HUES6 (cell line): ENCODE data around the gene ETS1.

Experiments used
- H3K27ac ChIP-seq: 2 replicates; pipeline ENCODE4 v1.7.0; 2013; ENCODE audit warnings: low read depth, mild to moderate bottlenecking, low read length, inconsistent platforms
- H3K27me3 ChIP-seq: 2 replicates; pipeline ENCODE4 v1.6.1; 2013; ENCODE audit warnings: low read length; ENCODE audit not compliant: control insufficient read depth, insufficient read depth
- H3K36me3 ChIP-seq: 2 replicates; pipeline ENCODE4 v1.6.1; 2013; ENCODE audit warnings: low read length; ENCODE audit not compliant: control insufficient read depth, insufficient read depth
- H3K4me1 ChIP-seq: 2 replicates; pipeline ENCODE4 v1.6.1; 2013; ENCODE audit warnings: low read length; ENCODE audit not compliant: control insufficient read depth, insufficient read depth
- H3K4me3 ChIP-seq: 2 replicates; pipeline ENCODE4 v1.5.1; 2013; ENCODE audit warnings: low read depth, low read length
- H3K9ac ChIP-seq: one replicate; pipeline ENCODE4 v1.6.1; 2013; ENCODE audit warnings: mild to moderate bottlenecking, low read length
- H3K9me3 ChIP-seq: 2 replicates; pipeline ENCODE4 v1.6.1; 2013; ENCODE audit warnings: low read depth, low read length; ENCODE audit not compliant: control insufficient read depth, insufficient read depth

ETS1 gene

DNA sequence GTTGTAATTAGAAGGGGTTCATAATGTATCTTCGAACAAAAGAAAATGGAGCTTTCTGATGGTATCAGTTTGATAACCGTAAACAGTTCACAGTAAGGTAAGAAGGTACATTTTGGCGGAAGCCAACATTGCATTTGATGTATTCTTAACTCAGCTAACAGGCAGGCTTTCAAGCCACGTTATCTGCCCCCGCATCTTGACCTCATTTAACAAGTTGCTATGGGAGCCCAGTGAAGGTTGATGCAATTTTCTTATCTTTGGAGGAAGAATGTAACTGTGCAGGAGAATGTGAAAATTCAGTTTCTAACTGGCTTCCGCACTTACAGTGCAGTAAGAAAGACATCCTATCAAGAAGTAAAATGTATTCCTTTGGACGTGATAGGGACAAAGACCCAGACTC, 110.6 kb downstream of the ETS1 start:
- Histone ChIP-seq H3K27ac (no peak overlapping the region), H3K4me1 (peaks cover 17% of the 10 kb centered on the region; the same call in 1 of the 2 replicates)

DNA sequence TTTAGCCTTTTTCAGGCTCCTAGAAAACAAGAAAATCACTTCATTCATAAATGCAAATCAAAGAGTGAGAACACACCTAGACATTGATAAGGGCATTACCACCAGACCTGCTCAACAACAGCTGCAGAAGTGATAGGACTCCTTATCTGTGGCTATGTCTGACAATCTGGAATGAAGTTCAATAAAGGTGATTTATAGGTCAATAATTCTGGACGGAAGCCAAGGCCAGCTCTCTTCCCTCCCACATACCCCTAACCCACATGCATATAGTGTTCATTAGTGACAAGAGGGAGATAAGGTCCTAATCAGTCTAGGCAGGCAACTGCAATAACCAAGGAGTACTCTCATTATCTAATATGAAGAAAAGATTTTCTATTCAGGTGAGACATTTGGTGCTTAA, 111.3 kb downstream of the ETS1 start:
- Histone ChIP-seq H3K4me3 (no peak overlapping the region), H3K9me3 (no peaks in the 10 kb centered on the region), H3K27ac (no peak overlapping the region), H3K36me3 (peaks cover 40% of the 10 kb centered on the region), H3K4me1 (peaks cover 17% of the 10 kb centered on the region; the same call in 1 of the 2 replicates), H3K9ac (no peak overlapping the region), H3K27me3 (no peaks in the 10 kb centered on the region)

More for the DNA sequence above, 110.6 kb downstream of the ETS1 start:
- Histone ChIP-seq H3K27me3 (no peaks in the 10 kb centered on the region), H3K9me3 (no peaks in the 10 kb centered on the region), H3K4me3 (no peak overlapping the region), H3K36me3 (peaks cover 40% of the 10 kb centered on the region), H3K9ac (no peak overlapping the region)

DNA sequence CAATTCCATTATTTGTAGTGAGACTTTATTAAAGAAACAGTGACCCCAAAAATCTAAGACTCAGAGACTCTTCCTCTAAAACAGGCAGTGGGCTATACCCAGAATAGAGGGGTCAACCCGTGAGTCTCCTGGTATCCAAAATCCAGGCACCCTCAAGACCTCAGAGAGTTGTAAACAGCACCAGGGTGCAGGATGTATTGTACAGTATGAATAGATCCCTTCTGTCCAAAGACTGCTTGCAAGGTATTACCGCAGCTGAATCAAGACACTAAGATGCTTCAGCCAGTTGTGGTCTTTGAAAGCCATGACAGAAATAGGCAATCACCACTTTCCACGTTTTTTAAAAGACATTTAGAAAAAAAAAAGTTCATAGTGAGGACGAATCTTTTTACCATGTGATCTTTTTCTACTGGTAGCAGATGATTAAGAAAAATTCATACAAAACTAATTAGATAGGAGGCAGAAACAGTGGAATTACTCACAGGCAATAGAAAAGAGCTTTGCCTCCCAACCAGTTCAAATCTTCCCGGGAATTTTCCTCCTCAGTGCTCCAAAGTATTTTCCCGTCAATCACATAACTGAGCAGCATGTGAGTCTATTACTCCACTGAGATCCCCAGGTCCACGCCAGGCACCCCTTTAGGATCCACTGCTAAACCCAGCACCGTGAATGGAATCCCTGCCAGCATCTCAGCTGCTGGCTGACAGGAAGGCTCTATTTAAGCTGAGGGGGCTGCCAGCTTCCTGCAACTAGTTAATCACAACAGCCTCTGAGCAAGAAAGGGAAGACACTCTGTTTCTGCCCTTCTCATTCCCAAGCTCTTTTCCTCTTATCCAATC, 113.1 kb downstream of the ETS1 start:
- H3K27me3 ChIP-seq, result no peaks in the 10 kb centered on the region
- no peak overlapping the region for H3K4me3 ChIP-seq
- H3K27ac ChIP-seq, result no peak overlapping the region
- peaks cover 23% of the 10 kb centered on the region for H3K36me3 ChIP-seq
- H3K9me3 ChIP-seq, result no peaks in the 10 kb centered on the region
- peaks cover 17% of the 10 kb centered on the region; the same call in 1 of the 2 replicates for H3K4me1 ChIP-seq
- H3K9ac ChIP-seq, result no peak overlapping the region

DNA sequence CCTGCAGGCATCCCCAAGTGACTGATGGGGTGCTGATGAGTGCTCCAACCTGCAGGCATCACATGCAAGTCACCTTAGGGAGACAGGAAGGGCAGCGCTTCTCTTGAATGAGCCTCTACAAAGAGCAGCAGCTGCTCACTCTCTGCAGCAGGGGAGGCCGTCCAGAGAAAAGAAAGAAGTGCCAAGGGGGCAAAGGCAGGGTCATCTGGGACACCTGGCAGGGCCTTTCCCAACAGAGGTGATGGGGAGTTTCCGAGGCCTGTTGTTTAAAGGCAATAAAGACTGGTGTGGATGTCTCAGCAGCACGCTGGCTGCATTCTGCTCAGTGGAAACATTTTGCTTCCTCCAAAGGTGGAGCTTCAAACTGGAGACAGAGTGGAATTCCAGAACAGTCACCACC, 113.7 kb downstream of the ETS1 start:
- Histone ChIP-seq H3K4me3 (no peak overlapping the region), H3K27ac (no peak overlapping the region), H3K4me1 (peaks cover 17% of the 10 kb centered on the region; the same call in 1 of the 2 replicates), H3K36me3 (peaks cover 21% of the 10 kb centered on the region), H3K27me3 (no peaks in the 10 kb centered on the region), H3K9ac (no peak overlapping the region), H3K9me3 (no peaks in the 10 kb centered on the region)

DNA sequence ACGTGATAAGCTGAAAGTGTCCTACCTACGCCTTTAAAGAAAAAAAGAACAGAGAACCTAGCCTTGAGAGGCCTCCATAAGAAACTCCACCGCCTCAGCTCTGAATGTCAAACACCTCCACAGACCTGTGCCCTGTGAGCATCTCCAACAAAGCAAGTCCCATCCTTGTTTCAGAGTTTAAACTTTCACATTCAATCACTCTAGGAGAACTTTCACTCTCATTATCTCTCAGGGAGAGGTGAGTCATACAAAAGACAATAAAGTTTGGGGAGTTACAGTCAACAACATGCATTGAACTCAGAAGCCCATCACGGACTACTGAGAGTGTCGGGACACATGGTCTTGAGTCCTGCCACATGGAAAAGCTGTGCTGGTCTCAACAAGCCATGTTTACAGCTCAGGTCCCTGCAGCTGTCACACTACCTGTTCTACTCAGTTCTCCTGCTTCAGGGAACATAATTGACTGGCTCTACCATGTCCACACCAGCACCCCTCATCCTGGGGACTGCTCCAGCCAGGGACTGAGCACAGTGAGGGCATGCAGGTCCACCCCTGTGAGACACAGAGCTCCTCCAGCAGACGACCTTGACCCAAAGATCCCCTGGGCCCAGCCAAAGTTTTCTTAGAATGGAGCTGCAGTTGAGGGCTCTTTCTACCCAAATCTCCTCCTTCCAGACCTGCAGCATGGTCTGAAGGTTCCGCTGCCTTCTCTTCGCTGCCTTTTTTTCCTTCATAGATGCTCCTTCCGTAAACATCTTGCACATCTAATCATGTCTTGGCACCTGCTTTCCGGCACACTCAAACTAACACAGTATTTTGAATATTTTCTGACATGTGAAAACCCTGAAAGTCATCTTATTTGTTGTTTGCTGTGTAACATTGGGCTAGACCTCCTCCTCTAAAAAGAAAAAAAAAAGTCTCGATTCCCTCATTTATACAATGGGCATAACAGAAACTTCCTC, 114.9 kb downstream of the ETS1 start:
- Histone ChIP-seq H3K36me3 (peaks cover 21% of the 10 kb centered on the region), H3K9me3 (no peaks in the 10 kb centered on the region), H3K4me1 (peaks cover 17% of the 10 kb centered on the region; the same call in 1 of the 2 replicates), H3K9ac (no peak overlapping the region), H3K4me3 (no peak overlapping the region), H3K27ac (no peak overlapping the region), H3K27me3 (no peaks in the 10 kb centered on the region)

DNA sequence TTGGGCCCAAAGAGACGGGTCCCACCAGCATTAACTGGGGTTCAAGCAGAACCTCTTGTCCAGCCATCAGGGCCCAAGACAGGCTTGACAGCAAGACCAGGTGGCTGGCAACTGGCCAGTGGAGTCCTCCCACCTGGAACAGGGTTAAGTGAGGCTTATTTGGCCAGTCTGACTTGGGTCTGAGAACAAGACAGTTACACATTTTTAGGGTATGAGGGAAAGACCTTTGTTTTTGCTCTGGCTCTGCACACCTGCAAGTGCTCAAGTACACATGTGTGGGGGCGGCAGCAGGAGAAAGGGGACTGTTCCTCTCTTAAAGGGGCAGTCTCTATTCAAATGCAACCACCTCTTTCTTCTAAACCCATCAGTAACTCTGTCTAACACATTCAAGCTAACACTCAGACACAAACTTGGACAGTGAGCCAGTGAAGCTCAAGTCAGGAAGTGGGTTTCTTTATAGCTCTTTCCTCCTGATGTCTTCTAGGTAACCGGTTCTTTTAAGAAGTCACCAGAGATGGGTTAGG, 116.2 kb downstream of the ETS1 start:
- H3K4me1 ChIP-seq, result peaks cover 13% of the 10 kb centered on the region; the same call in 1 of the 2 replicates
- no peaks in the 10 kb centered on the region for H3K9me3 ChIP-seq
- H3K4me3 ChIP-seq, result no peak overlapping the region
- no peak overlapping the region for H3K9ac ChIP-seq
- peaks cover 13% of the 10 kb centered on the region for H3K36me3 ChIP-seq
- H3K27ac ChIP-seq, result no peak overlapping the region
- no peaks in the 10 kb centered on the region for H3K27me3 ChIP-seq

DNA sequence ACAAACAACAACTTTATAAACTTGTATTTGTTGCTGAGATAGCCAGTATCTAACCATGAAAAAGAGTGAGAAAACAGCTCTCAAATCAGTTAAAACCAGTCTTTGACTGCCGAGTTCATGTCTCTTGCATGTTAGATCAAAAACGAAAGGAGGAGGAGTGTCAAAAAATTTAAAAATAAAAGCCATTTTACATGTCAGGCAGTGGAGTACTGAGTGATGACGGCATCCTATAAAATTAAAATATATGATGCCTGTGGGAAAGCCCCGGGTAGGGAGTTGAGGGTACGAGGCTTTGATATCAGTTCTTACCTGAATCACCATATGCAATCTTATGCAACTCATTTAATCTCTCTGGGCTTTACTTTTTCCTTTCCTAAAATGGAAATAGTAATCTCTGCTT, 117.3 kb downstream of the ETS1 start:
- no peak overlapping the region for H3K27ac ChIP-seq
- peaks cover 11% of the 10 kb centered on the region for H3K36me3 ChIP-seq
- H3K4me3 ChIP-seq, result no peak overlapping the region
- H3K4me1 ChIP-seq, result peaks cover 12% of the 10 kb centered on the region; the same call in 1 of the 2 replicates
- H3K9me3 ChIP-seq, result no peaks in the 10 kb centered on the region
- H3K27me3 ChIP-seq, result no peaks in the 10 kb centered on the region
- H3K9ac ChIP-seq, result no peak overlapping the region

DNA sequence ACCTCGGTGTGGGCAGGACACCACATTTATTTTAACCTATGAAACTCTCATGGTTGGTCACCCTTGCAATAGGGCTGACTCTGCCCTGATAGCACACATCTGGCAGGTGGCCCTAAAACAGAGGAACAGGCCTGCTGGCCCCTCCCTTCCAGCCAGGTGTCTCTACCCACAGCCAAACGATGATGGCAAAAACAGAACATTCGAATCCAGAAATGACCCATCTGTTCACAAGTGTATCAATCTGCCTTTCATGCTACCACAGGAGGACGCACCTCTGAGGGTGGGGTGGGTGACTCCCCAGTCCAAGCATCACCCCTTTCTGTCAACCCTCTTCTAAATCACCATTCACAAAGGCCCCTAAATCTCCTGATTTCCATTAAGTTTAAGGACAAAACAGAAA, 118.1 kb downstream of the ETS1 start:
- Histone ChIP-seq H3K9ac (no peak overlapping the region), H3K4me3 (no peak overlapping the region), H3K36me3 (peaks cover 11% of the 10 kb centered on the region), H3K27ac (no peak overlapping the region), H3K9me3 (no peaks in the 10 kb centered on the region), H3K27me3 (no peaks in the 10 kb centered on the region), H3K4me1 (peaks cover 7% of the 10 kb centered on the region; the same call in 1 of the 2 replicates)

DNA sequence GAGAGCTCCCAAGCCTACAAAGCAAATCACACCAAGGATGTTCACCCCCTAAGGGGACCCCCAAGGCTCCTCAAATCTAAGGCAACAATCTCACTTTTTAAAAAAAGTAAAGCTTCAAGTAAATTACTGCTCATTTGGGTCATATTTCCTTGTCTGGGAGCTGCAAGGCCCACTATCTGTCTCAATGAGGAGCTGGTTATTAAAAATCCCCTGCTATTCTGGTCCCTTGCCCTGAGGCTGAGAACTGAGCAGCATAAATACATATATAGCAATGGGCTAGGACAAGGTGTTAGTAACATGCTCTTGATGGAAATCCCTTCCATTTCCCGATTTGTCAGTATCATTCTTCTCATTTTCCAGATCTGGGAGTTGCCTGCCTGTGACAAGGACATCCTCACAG, 119.2 kb downstream of the ETS1 start:
- Histone ChIP-seq H3K27ac (no peak overlapping the region), H3K4me1 (peaks cover 13% of the 10 kb centered on the region; the same call in 1 of the 2 replicates), H3K36me3 (peaks cover 13% of the 10 kb centered on the region), H3K9me3 (no peaks in the 10 kb centered on the region), H3K4me3 (no peak overlapping the region), H3K27me3 (no peaks in the 10 kb centered on the region), H3K9ac (no peak overlapping the region)

DNA sequence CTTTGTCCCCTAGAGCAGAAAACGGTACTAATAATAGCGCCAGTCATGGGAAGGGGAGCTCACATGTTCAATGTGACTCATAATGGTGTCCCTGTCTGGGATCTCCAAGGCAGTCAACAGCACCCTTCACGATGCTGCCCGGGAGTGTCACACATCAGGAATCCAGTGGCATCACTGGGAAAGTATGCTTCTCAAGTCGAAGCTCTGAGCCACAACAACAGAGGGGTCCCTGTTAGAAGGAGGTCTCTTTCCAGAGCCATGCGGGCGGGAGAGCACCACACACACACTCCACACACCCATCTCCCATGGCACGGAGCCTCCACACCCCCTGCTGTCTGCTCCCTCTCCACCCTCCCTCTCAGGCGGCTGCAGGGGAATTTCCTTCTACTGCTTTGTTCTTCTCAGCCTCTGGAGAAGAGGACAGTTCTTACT, 119.7 kb downstream of the ETS1 start:
- H3K9ac ChIP-seq, result no peak overlapping the region
- H3K4me1 ChIP-seq, result peaks cover 16% of the 10 kb centered on the region; the same call in 1 of the 2 replicates
- no peaks in the 10 kb centered on the region for H3K27me3 ChIP-seq
- H3K9me3 ChIP-seq, result no peaks in the 10 kb centered on the region
- H3K36me3 ChIP-seq, result peaks cover 17% of the 10 kb centered on the region
- H3K4me3 ChIP-seq, result no peak overlapping the region
- no peak overlapping the region for H3K27ac ChIP-seq
